ELR (cell line): ENCODE measurements around the gene EFHD2.

Source experiments
- DNase-seq: peaks from one replicate; pipeline ENCODE4 v3.0.0-alpha.2; 2015; ENCODE audit warnings: low read depth

EFHD2 gene

DNA sequence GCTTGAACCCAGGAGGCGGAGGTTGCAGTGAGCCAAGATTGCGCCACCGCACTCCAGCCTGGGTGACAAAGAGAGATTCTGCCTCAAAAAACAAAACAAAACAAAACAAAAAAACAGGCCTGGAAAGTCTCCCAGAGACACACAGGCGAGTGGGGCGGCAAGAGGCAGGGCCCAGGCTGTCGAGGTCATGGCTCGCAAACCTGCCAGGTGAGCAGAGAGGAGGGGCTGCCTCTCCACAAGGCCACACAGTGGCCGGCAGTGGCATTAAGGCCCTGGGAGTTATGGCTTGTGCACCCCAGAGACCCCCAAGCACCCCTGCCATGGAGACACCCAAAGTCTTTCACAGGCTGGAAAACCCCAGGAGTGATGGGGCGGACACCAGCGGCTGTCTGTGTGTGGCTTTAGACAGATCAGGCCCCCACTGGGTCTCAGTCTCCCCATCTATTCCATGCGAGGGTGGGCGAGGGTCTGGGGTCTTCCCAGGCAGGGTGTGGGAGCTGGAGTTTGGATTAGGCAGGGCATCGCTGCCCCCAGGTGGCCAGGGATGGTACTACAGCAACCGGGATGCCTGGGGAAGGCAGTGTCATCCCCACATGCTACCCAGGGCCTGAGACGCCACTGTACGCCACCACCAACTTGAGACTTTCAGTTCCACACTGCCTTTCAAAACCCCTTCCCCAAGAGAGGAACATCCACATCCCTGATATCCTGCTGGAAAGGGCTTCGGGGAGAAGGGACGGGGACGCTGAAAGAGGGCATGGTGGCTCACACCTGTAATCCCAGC, 21.3 kb downstream of the EFHD2 start:
- DNase-seq: peak; percentile 53

DNA sequence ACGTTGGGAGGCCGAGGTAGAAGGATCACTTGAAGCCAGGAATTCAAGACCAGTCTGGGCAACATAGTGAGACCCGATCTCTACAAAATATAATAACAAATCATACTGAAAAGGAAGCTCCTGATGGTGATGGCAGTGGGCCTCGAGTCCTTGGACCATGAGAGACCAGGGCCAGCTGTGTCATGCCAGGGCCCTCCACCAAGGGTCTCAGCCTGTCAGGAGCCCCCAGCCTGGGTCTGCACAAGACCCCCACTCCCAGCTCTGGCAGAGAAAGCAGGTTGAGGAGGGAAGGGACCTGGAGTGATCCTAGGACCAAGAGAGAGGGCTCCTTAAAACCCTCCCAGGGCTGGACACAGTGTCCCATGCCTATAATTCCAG, 21.9 kb downstream of the EFHD2 start:
- no peak for DNase-seq

DNA sequence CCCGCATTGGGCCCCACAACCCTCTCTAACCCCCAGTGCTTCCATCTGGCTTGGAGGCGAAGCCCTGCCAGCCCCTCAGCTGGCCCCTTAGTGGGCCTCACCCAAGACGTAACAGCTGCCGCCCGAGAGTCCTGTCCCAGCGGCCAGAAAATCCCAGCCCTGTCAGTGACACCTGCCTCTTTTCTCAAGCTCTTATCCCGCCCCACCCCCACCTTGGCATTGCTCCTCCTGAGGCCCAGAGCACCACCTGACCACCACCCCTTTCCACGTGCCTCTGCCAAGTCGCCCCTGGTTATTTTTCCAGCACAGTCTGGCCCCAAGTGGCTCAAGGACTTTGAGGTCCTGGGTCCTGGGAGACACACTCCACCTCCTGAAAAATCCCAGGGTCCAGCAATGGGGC, 22.6 kb downstream of the EFHD2 start:
- no peak for DNase-seq

DNA sequence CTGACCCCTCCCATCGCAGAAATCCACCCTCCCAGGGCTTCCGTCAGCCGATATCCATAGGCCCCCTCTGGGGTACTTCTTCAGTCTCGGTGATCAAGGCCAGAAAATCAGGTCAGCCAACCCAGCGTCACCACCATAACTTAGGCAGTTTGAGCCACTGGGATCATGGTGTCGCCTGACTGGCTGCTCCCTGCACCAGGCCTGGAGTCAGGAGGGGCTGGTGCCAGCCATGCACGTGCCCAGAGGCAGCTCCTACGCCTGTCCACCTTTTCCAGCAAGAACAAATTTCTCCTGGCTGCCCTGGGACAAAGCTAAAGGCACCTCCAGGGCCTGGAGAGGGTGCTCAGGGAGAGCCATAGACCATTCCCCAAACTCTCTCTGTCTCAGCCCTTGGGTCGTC, 23.8 kb downstream of the EFHD2 start:
- DNase-seq: no peak

DNA sequence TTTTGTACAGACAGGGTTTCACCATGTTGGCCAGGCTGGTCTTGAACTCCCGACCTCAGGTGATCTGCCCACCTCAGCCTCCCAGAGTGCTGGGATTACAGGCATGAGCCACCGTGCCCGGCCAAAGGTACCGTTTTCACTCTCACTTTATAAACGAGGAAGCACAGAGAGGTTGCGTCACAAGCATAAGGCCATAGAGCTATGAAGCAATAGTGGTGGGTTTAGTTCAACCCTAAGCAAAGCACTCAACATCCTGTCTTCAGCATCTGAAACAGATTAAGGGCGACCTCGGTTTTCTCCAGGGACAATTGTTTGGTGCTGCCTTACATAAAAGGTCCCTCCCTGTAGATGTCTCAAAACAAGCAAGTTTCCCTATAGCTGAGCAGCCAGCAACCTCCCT, 25.1 kb downstream of the EFHD2 start:
- DNase-seq: peak; percentile 28

DNA sequence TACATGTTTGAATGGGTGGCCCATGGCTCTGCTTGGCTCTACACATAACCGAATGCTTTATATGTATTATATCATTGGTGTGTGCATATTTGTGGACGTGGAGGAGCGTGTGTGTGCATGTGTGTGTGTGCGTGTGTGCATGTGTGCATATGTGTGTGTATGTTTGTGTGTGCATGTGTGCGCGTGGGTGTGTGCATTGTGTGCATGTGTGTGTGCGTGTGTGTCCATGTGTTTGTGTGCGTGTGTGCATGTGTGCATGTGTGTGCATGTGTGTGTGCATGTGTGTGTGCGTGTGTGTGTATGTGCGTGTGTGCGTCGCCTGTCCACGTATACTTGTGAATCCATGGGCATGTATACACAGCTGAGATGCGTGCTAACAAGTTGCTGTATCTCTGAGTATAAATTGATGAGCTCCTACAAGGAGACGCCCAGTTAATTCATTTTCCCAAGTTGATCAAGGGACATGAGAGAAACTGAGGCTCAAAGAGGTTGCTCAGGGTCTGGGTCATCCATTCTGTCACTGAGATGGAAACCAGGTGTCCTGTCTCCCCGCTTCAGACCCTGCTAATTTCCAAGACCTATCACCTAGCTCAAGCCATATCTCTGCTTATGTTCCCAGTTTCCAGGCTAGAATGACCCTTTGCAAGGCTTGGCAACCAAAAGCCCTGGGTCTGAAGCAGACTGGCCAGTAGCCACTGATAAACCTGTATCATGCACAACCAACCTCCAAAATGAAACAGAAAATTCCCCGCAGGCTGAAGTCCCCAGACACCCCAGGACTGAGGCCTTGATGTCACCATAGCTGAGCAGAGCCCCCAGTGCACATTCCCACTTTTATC, 25.8 kb downstream of the EFHD2 start:
- DNase-seq: no peak

DNA sequence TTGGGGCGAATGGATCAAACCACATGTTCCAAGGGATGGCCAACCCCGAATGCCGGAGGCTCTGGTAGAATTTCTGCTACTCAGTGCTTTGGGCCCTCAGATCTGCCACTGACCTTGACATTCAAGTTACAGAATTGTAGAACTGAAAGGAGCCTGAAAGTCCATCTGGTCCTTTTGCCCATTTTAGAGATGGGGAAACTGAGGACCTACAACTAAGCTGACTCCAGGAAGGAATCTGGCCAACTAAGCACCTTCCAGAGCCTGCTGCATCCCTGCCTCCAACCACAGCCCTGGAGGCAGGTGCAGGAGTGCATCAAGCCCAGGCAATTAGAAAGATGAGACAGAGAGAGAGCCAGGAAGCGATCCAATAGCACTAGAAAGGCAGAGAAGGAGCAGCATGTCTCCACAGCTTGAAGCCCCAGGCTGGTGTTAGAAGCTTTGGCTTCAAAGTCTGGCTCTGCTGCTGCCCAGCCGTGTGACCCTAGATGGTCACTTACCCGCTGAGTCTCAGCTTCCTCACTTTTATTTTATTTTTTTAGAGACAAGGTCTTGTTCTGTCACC, 27.3 kb downstream of the EFHD2 start:
- DNase-seq: no peak

DNA sequence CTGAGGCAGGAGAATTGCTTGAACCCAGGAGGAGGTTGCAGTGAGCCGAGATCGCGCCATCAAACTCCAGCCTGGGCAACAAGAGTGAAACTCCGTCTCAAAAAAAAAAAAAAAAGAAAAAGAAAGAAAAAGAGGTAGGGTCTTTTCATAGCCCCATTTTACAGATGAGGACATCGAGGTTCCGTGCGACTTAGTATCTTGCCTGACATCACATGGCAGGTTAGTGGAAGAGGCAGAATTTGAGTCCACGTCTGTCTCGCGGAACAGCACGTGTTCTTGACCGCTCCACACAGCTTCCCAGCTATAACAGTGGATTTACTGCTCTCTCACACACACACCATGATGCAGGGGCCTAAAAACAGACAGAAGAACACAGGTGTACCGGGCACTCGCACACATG, 29.6 kb downstream of the EFHD2 start:
- DNase-seq: no peak

DNA sequence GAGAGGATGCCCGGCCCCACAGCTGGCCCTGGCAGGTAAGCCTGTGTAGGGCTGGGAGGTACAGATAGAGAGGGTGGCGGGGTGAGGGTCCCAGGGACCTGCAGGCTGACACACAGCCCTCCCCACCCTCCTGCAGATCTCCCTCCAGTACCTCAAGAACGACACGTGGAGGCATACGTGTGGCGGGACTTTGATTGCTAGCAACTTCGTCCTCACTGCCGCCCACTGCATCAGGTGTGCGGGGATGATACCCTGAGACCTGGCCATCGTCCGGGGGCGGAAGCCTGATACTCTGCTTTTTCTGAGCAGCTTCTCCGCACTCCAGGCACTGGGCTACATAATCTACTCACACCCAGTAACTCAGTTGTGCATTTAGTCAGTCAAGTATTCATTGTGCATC, 30.7 kb downstream of the EFHD2 start:
- DNase-seq: no peak

DNA sequence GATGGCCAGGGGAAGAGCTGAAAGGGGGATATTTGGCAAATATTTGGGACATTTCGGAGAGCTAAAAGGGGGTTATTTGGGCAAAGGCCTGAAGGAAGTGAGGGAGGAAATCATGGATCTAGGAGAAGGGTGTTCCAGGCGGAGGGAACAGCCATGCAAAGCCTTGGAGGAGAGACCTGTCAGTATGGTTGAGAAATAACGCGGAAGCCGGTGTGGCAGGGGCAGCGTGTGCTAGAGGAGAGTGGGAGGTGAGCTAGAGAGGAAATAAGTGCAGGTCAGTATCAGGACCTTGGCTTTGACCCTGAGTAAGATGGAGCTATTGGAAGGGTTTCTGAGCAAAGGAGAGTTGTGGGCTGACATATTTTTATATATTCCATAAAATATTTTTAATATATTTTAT, 31.6 kb downstream of the EFHD2 start:
- DNase-seq: no peak

DNA sequence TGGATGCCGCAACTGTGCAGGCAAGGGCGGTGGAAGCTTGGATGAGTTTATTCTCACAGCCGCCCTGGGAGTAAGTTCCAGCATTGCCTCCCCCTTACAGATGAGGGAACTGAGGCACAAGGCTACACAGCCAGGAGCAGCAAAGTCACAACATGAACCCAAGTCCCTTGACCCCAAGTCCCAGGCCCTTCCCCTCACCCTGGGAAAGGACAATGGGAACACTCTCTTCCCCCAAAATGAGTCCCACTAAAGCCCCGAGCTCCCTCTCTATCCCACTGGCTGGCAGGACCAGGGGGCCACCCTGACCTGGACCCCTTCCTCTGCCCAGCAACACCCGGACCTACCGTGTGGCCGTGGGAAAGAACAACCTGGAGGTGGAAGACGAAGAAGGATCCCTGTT, 32.4 kb downstream of the EFHD2 start:
- no peak for DNase-seq

DNA sequence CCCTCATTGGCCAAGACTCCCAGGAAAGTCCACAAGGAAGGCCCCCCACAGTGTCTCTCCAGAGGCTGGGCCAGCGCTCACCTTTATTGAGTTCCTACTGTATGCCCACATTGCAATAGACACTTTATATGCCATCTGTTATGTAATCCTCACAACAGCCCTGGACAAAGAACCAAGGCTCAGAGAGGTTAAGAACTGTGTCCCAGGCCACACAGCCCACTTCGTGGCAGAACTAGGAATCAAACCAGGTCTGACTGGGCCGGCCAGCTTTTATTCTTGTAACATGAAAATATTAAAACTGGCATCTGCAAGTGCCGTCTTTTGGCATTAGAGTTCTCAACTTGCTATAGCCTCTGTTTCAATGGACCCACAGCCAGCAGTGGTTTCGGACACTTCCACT, 33.1 kb downstream of the EFHD2 start:
- DNase-seq: no peak

DNA sequence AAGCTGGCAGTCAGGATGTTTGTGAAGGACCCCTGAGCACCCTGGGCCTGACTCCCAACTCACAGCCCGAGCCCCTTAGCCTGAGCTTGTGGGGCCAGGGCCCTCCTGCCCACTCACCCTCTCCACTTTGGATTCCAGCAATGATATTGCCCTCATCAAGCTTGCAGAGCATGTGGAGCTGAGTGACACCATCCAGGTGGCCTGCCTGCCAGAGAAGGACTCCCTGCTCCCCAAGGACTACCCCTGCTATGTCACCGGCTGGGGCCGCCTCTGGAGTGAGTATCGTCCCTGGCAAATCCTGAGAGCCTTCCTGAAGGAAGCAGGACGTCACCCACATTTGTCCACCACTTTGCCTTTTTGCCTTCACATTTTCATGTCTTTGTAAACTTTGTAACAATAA, 33.6 kb downstream of the EFHD2 start:
- DNase-seq: no peak

DNA sequence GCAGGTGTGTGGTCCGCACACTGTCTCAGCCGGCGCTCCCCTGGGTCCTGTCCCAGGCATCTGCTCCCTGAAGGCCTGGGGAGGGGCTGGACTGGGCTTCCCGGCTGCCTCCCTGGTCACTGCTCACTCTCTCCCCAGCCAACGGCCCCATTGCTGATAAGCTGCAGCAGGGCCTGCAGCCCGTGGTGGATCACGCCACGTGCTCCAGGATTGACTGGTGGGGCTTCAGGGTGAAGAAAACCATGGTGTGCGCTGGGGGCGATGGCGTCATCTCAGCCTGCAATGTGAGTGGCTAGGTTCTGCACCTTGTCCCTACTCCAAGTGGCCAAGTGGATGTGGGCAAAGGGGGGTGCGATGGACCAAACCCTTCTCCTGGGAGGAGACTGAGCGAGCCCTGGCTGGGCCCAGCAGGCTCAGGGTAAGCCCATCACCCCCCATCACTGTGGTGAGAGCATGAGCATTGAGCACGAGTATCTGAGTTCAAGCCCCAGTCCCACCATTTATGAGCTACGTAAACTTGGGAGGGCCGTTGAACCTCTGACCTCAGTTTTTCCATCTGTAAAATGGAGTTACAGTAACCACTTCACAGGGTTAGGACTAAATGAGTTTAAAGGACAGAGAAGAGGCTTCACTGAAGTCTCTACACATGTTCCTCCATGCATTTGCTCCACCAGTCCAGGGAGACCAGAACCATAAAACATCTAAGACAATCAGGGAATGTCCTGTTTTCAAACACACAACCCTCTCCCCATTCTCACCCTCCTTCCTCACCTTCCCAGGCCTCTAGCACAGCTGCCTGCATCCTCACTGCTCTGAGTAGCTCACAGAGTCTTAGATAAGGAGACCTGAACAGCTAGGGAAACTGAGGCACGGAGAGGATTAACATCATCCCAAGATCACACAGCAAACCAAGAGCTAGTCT, 35.0 kb downstream of the EFHD2 start:
- no peak for DNase-seq

DNA sequence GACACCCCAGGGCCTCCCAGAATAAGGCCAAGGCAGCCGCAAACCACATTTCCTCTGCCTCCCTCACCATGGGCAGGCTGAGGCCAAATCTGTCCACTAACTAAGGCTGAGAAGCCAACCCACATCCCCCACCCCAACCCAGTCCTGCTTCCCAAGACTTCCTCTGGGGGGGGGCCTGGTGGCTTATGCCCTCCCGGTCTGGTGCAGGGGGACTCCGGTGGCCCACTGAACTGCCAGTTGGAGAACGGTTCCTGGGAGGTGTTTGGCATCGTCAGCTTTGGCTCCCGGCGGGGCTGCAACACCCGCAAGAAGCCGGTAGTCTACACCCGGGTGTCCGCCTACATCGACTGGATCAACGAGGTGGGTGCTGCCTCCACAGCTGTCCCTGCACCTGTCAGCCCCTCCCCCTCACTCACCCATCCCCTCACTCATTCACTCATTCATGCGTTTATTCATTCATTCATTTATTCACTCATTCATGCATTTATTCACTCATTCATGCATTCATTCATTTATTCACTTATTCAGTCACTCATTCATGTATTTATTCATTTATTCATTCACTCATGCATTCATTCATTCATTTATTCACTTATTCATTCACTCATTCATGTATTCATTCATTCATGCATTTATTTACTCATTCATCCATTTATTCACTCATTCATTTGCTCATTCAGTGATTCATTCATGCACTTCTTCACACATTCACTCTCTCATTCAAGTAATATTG, 35.9 kb downstream of the EFHD2 start:
- no peak for DNase-seq

DNA sequence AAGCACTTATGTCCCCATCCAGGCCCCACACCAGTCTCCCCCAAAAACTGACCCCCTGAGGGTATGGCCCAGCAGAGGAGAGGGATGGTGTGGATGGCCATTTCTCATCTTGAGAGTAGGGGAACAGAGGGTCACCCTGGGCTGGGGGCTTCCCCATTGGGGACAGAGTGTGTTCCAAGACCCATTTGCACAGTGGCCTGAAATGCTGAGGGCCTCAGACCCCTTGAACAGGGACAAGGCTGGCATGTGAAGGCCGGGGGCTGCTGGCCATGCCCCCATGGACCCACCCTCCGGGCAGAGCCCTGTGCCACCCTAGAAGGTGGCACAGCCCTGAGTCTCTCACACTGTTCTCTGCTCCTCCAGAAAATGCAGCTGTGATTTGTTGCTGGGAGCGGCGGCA, 36.5 kb downstream of the EFHD2 start:
- DNase-seq: no peak

DNA sequence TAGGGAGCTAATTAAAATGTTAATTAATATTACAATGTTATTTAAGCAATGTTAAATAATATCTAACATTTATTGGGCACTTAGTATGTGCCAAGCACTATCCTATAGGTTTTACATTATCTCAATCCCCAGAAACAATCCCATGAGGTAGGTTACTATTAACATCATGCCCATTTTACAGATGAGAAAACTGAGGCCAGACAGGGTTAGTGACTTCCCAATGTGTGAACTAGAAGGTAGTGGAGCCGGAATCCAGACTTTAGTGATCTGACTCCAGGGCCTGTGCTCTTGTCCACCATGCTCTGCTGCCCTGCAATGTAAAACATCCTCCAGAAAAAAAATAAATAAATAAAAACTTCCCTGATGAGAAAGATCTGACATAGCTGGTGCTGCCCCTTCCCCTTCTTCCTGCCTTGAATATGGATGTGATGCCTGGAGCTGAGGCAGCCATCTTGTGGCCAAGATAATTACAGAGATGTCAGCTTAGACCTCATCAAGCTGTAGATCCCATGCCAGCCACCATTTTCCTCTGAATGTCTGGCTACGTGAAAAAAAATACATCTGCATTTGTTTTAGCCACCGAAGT, 39.3 kb downstream of the EFHD2 start:
- no peak for DNase-seq

DNA sequence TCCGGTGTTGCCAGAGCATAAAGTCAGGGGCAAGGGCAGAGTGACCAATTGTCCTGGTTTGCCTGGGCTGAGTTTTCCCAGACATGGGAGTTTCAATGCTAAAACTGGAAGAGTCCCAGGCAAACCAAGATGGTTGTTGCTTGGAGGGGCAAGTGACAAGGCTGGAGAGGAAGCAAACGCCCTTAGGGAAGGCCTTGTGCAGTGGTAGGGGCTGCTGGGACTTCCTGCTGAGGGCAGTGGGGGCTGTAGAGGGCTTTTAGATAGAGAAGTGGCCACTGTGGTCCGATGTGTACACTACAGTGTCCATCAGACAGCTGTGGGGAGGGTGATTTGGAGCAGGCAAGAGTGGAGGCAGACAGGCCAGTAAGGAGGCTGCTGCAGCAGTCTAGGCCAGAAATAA, 39.9 kb downstream of the EFHD2 start:
- DNase-seq: no peak

DNA sequence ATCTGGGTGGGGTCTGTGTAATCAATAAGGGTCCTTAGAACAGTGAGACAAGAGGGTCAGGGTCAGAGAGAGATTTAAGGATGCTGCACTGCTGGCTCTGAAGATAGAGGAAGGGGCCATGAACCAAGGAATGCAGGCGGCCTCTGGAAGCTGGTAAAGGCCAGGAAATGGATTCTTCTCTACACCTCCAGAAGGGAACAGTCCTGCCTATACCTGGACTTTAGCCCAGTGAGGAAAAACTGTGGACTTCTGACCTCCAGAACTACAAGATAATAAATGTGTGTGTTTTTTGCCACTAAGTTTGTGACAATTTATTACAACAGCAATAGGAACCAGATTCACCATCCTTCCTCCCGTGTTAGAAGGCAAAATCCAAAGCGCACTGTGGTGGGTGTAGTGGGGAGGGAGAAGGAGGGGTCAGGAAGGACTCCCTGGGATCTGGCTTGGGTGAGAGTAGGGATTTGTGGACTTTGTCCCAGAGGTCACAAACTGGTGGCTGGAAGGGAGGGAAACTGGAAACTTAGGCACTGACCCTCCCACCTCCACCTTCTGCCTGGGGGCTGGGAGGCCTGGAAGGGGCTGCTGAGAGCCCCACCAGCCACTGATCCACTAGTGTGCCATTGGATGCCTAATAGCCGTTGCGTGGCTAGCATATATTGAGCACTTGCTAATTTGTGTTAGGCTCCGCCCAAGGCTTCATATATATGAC, 41.5 kb downstream of the EFHD2 start:
- DNase-seq: no peak

DNA sequence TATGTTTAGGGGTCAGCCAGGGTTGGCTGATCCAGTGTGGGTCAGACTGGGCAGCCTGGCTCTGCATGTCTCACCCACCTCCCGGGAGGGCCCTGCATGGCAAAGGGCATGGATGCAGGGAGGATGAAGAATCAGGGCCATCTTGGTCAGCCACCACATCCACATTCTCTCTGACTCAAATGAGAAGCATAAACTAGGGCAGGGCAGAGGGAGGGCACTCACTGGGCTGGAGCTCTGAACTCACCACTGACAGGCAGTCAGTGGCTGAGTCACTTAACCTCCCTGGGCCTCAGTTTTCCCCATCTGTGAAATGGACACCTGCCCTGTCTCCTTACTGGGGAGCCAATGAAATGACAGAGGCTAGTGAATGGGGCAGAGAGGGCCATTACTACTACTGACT, 42.5 kb downstream of the EFHD2 start:
- DNase-seq: peak; percentile 61
